Thymus (tissue), 14 donors: Measurements from ENCODE around the gene SAP30L. TPM values are rescaled to one million over a fixed set of nuclear protein-coding genes. Genes with fewer than 3 reads are reported as not detected.

Experiments used
- DNase-seq, 9 donors: peaks; one replicate each; pipeline ENCODE4 v3.0.0-alpha.2; 2013; ENCODE audit warnings: low spot score in 9 of 9, low read depth in 6 of 9, missing footprints in 1 of 9
- H3K27ac ChIP-seq, 2 donors: one replicate each; pipeline ENCODE4 v1.5.1; 2013; ENCODE audit warnings: control low read depth in 1 of 2, low read depth in 1 of 2, low read length in 1 of 2, mild to moderate bottlenecking in 1 of 2, moderate library complexity in 1 of 2
- H3K27me3 ChIP-seq, 2 donors: one replicate each; pipeline ENCODE4 v1.5.1; 2013; ENCODE audit warnings: low read length in 1 of 2; ENCODE audit not compliant: control insufficient read depth in 2 of 2, insufficient read depth in 1 of 2
- H3K36me3 ChIP-seq, 2 donors: one replicate each; pipeline ENCODE4 v1.5.1; 2013; ENCODE audit warnings: low read length in 1 of 2, mild to moderate bottlenecking in 1 of 2, moderate library complexity in 1 of 2; ENCODE audit not compliant: control insufficient read depth in 2 of 2, insufficient read depth in 2 of 2
- H3K4me1 ChIP-seq, 2 donors: one replicate each; pipeline ENCODE4 v1.5.1; 2013; ENCODE audit warnings: low read length in 2 of 2; ENCODE audit not compliant: control insufficient read depth in 2 of 2, insufficient read depth in 2 of 2
- H3K4me3 ChIP-seq, 2 donors: one replicate each; pipeline ENCODE4 v1.5.1; 2013; ENCODE audit warnings: low read length in 2 of 2, control low read depth in 1 of 2, mild to moderate bottlenecking in 1 of 2
- H3K9me3 ChIP-seq, 2 donors: one replicate each; pipeline ENCODE4 v1.5.1; 2013; ENCODE audit warnings: low read length in 1 of 2, mild to moderate bottlenecking in 1 of 2; ENCODE audit not compliant: control insufficient read depth in 2 of 2, insufficient read depth in 1 of 2
- WGBS: extraction: QIAGEN DNeasy Blood & Tissue Kit; methylation state at CpG from one replicate; pipeline ENCODE4 v1.1.7; 2013; 5-methylcytosine and 5-hydroxymethylcytosine counted together
- long read RNA-seq, 10 donors: transcript quantifications; one replicate each; lab custom pipeline, GENCODE V29; 2026
- polyA plus RNA-seq: library from polyadenylated mRNA; stranded (reverse); fragments of 200-250 nt; gene quantifications from one replicate; pipeline ENCODE4 v1.2.3, GENCODE V29; 2013
- total RNA-seq: library from RNA; stranded (reverse); fragments of 120-200 nt; gene quantifications from one replicate; pipeline ENCODE4 v1.2.4, GENCODE V29; 2013
- donor health status: healthy.

SAP30L gene
- 33.1 TPM for total RNA-seq
- 29.0 TPM for polyA plus RNA-seq
- long read RNA-seq, donor 1, full-length matches to known transcripts = 1 of 1 reads
- long read RNA-seq, donor 1, partial matches to known transcripts = 0 of 1 reads
- long read RNA-seq, donor 1, other reads (novel, unspliced or antisense) = 0 of 1 reads
- long read RNA-seq, donor 2 = 0 reads
- long read RNA-seq, donor 3, full-length matches to known transcripts = 39 of 39 reads
- long read RNA-seq, donor 3, partial matches to known transcripts = 0 of 39 reads
- long read RNA-seq, donor 3, other reads (novel, unspliced or antisense) = 0 of 39 reads
- long read RNA-seq, donor 4, full-length matches to known transcripts = 14 of 14 reads
- long read RNA-seq, donor 4, partial matches to known transcripts = 0 of 14 reads
- long read RNA-seq, donor 4, other reads (novel, unspliced or antisense) = 0 of 14 reads
- long read RNA-seq, donor 5, full-length matches to known transcripts = 37 of 37 reads
- long read RNA-seq, donor 5, partial matches to known transcripts = 0 of 37 reads
- long read RNA-seq, donor 5, other reads (novel, unspliced or antisense) = 0 of 37 reads
- long read RNA-seq, donor 6, full-length matches to known transcripts = 17 of 17 reads
- long read RNA-seq, donor 6, partial matches to known transcripts = 0 of 17 reads
- long read RNA-seq, donor 6, other reads (novel, unspliced or antisense) = 0 of 17 reads
- long read RNA-seq, donor 7, full-length matches to known transcripts = 11 of 11 reads
- long read RNA-seq, donor 7, partial matches to known transcripts = 0 of 11 reads
- long read RNA-seq, donor 7, other reads (novel, unspliced or antisense) = 0 of 11 reads
- long read RNA-seq, donor 8, full-length matches to known transcripts = 12 of 12 reads
- long read RNA-seq, donor 8, partial matches to known transcripts = 0 of 12 reads
- long read RNA-seq, donor 8, other reads (novel, unspliced or antisense) = 0 of 12 reads
- long read RNA-seq, donor 9, full-length matches to known transcripts = 15 of 15 reads
- long read RNA-seq, donor 9, partial matches to known transcripts = 0 of 15 reads
- long read RNA-seq, donor 9, other reads (novel, unspliced or antisense) = 0 of 15 reads
- long read RNA-seq, donor 10, full-length matches to known transcripts = 14 of 14 reads
- long read RNA-seq, donor 10, partial matches to known transcripts = 0 of 14 reads
- long read RNA-seq, donor 10, other reads (novel, unspliced or antisense) = 0 of 14 reads

DNA sequence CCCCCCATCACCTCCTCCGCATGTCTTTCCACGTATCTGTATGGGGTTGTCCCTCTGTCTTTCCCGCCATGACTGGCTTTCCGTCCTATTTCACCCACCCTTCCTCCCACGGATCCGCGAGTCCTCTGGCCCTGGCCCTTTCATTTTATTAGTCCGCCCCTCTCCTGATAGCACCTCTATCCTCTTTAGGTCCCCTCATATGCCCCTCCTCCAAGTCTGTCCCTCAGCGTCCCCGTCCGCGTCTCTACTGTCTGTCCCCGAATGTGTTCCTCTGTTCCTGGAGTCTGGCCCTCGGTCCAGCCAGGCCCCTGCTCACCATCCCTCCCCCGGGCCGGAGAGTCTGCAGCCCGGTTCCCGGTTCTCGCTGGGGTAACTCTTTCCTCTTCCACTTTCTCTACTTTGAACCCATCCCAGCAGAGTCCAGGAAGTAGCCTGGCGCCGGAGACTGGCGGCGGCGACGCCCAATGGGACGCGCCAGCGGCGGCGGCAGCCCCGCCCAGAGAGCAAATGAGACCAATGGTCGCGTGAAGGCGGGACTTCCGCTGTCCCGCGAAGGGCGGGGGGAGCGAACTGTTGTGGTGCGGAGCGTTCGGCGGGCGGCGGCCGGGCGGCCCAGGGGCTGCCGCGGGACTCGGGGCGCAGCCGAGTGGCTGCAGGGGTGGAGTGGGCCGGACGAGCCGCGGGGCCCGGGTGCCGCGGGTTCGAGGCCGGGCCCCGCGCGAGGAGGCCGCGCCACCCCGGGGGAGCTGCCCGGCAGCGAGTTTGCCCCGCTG lies at the start of gene SAP30L:
SAP30L (plus strand) TSS at position 576 of the 773 bp plus-strand sequence. CDS start 608 bp downstream, outside the sequence.
- no peaks in the 10 kb centered on the region for H3K27me3 ChIP-seq
- no peaks in the 10 kb centered on the region for H3K9me3 ChIP-seq
- H3K4me3 ChIP-seq = peak within 1 kb of the TSS; percentile 82 to 95
- peaks cover 13 to 24% of the 10 kb centered on the region in 2 donors for H3K36me3 ChIP-seq
- H3K27ac ChIP-seq = peak within 1 kb of the TSS; percentile 5 to 68
- WGBS = under 1% methylated on average over 70 of the region's 70 CpGs
- H3K4me1 ChIP-seq = peaks cover 14 to 19% of the 10 kb centered on the region in 2 donors
- DNase-seq = peak; percentile 86 to 97 (median 93)

DNA sequence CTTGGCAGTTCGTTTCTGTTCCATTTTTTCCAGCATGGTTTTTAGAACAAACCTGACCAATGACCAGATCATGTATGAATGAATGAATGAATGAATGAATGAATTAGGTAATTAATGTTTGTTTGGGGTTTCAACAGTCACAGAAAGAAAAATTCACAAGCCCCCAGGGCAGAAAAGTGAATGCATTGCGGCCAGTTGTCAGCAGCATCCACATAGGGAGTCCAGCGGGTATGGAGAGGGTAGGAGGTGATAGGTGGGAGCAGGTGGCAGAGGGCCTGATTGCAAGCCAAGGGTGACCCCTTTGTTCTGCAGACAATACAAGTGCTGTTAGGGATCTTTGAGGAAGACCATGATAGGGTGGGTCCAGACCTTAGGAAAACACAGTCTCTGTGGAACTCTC lies 49.7 kb upstream of the SAP30L start:
- Histone ChIP-seq H3K27me3 (no peaks in the 10 kb centered on the region), H3K27ac (no peak overlapping the region)
- WGBS = 81% methylated on average over 3 of the region's 3 CpGs

GRCh38 chr5:154397652-154398406 lies 48.0 kb upstream of the SAP30L start:
- Histone ChIP-seq H3K36me3 (no peaks in the 10 kb centered on the region), H3K27ac (no peak overlapping the region), H3K4me3 (no peak overlapping the region), H3K4me1 (no peaks in the 10 kb centered on the region), H3K27me3 (no peaks in the 10 kb centered on the region), H3K9me3 (no peaks in the 10 kb centered on the region)
- 70% methylated on average over 10 of the region's 10 CpGs for WGBS
- DNase-seq = no peak

More for the DNA sequence above, 49.7 kb upstream of the SAP30L start:
- no peak for DNase-seq
- Histone ChIP-seq H3K4me1 (no peaks in the 10 kb centered on the region), H3K4me3 (no peak overlapping the region), H3K9me3 (no peaks in the 10 kb centered on the region), H3K36me3 (no peaks in the 10 kb centered on the region)

DNA sequence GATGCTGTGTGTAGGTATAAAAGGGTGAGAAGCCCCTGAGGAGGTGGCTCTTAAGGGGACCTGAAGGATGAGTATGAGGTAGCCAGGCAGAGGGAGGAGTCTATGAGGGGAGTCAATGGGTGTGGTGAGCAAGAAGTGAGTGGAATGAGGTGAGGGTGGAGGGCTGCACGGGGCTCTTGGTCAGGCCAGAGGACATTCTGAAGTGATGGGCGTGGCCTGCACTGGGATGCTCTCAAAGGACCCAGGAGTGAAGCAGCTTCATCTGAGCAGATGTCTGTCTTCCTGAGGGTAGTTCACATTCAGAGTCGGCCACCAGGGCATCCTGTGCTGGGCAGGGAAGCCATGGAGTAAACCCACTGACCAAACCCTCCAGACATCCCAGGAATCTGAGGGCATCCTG lies 45.1 kb upstream of the SAP30L start:
- WGBS = 98% methylated on average over 3 of the region's 3 CpGs
- H3K36me3 ChIP-seq = no peaks in the 10 kb centered on the region
- H3K27me3 ChIP-seq = peaks cover 0 to 6% of the 10 kb centered on the region in 2 donors

GRCh38 chr5:154401355-154401754 lies 44.4 kb upstream of the SAP30L start:
- Histone ChIP-seq H3K4me3 (no peak overlapping the region), H3K4me1 (peaks cover 3 to 8% of the 10 kb centered on the region in 2 donors), H3K27me3 (peaks cover 0 to 6% of the 10 kb centered on the region in 2 donors), H3K27ac (no peak overlapping the region), H3K36me3 (no peaks in the 10 kb centered on the region), H3K9me3 (no peaks in the 10 kb centered on the region)
- 96% methylated on average over 5 of the region's 5 CpGs for whole genome bisulfite sequencing
- no peak for DNase-seq

More for the DNA sequence above, 45.1 kb upstream of the SAP30L start:
- no peak overlapping the region for H3K27ac ChIP-seq
- DNase-seq = no peak
- no peaks in the 10 kb centered on the region for H3K9me3 ChIP-seq
- H3K4me1 ChIP-seq = peaks cover 3 to 8% of the 10 kb centered on the region in 2 donors
- H3K4me3 ChIP-seq = no peak overlapping the region

GRCh38 chr5:154401931-154402330 lies 43.9 kb upstream of the SAP30L start:
- Histone ChIP-seq H3K27ac (no peak overlapping the region), H3K27me3 (peaks cover 0 to 6% of the 10 kb centered on the region in 2 donors), H3K4me1 (peaks cover 3 to 8% of the 10 kb centered on the region in 2 donors), H3K36me3 (no peaks in the 10 kb centered on the region), H3K9me3 (no peaks in the 10 kb centered on the region), H3K4me3 (no peak overlapping the region)
- 97% methylated on average over 9 of the region's 9 CpGs for WGBS
- DNase-seq = no peak

DNA sequence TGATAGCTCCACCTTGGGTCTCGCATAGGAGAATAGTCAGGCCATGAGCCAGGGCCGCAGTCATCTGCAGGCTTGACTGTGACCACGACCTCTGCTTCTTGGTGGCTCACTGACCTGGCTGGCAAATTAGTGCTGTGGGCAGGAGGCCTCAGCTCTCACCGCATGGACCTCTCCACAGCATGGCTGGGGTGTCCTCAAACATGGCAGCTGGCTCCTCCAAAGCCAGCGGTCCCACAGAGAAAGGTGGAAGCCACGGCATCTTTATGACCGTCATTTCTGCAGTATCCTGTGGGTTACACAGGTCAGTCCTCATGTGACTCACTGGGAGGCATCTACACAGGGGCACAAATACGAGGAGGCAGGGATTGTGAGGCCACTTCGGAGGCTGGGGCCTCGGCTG lies 43.2 kb upstream of the SAP30L start:
- no peak for DNase-seq
- WGBS = 96% methylated on average over 10 of the region's 10 CpGs
- Histone ChIP-seq H3K4me3 (no peak overlapping the region), H3K27ac (no peak overlapping the region), H3K36me3 (no peaks in the 10 kb centered on the region), H3K4me1 (peaks cover 3 to 8% of the 10 kb centered on the region in 2 donors), H3K9me3 (no peaks in the 10 kb centered on the region), H3K27me3 (peaks cover 0 to 6% of the 10 kb centered on the region in 2 donors)

DNA sequence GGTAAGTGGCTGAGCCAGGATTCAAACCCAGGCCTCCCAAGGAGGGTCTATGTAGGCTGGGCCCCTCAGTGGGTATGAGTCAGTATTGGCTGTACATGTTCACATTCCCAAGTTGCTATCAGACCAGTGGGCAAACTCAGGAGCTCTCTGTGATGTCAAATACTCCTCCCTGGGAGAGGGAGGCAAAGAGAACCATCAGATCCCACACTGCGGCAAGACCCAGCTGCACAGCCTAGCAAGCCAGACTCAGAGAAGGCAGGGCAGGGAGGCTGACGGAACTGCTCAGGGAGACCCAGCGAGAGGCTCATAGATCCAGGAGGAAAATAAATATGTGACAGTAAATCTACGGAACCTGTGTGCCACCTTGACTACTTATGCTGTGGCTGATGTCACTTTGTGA lies 42.6 kb upstream of the SAP30L start:
- H3K4me3 ChIP-seq = no peak overlapping the region
- H3K36me3 ChIP-seq = no peaks in the 10 kb centered on the region
- peaks cover 0 to 6% of the 10 kb centered on the region in 2 donors for H3K27me3 ChIP-seq
- H3K27ac ChIP-seq = no peak overlapping the region
- 98% methylated on average over 4 of the region's 4 CpGs for WGBS
- no peak for DNase-seq
- H3K9me3 ChIP-seq = no peaks in the 10 kb centered on the region
- peaks cover 3 to 8% of the 10 kb centered on the region in 2 donors for H3K4me1 ChIP-seq
